ENCODE results near the gene MBOAT2.

Gene MBOAT2

DNA sequence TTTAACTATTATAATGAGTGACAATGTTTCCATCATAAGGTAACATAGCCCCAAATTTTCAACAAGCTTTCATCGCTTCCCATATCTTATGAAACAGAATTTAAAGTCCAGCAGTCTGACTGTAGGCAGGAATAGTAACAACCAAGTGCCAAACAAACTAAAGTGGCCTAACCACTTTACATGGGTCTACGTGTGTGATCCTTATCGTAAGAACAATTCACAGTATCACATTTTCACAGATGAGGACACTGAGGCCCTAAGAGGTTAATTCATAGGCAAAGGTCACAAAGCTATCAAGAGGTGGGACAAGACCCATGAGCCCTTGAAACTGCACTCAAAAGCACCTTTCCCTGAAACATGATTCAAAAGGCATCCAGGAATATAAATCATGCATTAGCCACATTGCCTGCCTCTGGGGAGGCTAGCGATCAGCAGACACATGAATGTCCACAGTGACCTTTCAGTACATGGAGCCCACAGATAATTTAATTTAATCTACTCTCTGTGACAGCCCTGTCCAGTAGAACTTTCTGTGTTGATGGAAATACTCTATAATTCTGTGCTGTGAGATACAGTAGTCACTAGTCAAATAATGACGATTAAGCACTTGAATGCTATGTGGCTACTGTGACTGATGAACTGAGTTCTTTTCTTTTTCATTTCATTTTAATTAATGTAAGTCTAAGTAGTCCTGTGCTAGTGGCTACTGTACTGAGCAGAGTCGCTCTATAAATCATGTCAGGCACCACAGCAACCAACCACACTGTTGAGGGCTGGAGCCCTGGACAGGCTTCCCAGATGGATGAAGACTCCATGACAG, 196.4 kb downstream of the MBOAT2 start:
- no peak for DNase-seq

DNA sequence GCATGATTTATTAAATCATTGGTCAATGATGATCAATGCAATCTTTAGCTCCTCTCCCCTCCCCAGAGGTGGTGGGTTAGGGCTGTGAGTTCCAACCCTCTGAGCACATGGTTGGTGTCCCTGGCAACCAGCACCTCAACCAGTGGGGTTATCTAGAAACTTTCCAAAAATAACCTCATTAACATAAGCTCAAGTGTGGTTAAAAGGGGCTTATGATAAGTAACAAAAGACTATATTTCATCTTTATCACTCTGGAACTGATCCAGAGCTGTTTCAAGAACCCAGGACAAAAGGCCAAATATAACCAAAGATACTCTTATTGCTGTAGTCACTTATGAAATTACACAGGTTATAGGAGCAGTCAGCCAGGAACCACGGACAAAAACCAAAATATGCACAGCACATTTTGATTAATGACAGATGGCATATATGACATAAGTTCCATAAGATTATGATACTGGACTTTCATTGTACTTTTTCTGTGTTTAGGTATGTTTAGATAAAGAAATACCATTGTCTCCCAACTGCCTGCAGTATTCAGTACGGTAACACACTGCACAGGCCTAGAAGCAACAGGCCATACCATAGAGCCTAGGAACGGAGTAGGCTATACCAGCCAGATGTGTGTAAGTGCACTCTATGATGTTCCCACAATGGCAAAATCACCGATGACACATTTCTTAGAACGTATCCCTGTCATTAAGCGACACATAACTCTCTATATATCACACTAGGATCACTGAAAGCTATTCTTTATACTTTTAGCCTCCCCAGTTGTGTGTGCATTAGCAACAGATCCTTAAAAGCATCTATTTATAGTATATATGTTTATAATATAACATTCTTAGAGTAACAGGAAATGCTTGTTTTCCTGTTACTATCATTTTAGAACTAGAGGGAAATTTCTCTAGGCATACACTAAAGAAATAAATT, 197.9 kb downstream of the MBOAT2 start:
- no peak for DNase-seq

DNA sequence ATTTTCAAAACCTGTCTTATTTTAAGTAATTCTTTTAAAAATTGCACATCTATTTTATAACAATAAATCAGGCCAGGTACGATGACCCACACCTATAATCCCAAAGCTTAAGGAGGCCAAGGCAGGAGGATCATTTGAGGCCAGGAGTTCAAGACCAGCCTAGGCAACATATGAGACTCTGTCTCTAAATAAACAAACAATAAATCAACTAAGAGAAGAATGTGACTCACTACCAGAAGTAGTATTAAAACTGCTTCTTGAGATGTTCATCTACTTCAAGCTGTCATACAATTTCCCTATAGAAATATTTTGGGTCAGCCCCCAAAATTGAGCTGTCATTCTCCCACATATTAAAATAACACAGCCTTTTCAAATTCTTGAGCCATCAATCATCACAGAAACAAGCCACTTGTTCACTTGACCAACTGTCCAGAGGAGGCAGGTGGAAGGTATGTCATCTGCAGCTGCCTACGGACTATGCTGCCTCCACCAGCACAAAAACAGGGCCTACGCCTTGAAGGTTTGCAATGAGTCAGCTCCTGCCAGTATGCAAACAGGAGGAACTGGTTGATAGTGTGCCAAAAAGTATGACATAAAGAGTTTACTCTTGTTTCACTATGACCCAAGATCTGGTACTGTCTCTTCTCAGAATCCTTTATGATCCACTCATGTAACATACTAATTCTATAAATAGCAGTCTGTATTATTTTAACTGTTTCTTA, 199.7 kb downstream of the MBOAT2 start:
- peak; percentile 69 for DNase-seq

DNA sequence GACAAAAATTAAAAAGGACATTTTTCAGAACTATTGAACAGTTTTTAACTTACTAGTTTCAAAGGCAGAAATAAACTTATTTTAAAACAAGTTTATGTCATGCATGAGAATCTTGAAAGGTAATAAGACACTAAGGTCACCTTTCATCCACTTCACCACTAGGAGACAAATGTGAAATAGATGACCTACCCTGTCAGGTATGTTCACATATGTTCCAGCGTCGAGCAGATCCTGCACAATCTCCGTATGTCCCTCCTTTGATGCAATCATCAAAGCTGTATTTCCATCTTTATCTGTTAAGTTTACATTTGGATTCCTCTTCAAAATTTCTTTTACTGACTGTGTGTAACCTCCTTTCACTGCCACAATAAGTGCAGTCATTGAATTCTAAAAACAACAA, 200.7 kb downstream of the MBOAT2 start:
- no peak for DNase-seq

Data from stimulated activated CD4-positive, alpha-beta T cell treated with anti-CD3 and anti-CD28 coated beads, Interleukin-1b, Interleukin-23, amount 100 ng/mL, for 48 hours (primary cell).